ENCODE measurements around the gene KIFAP3.

The KIFAP3 gene

GRCh38 chr1:170001266-170001665 lies 73.2 kb downstream of the KIFAP3 start:
- Mint-ChIP-seq H3K4me3 (no peak overlapping the region), H3K9me3 (no peaks in the 10 kb centered on the region)

GRCh38 chr1:169999761-170000160 lies 74.7 kb downstream of the KIFAP3 start:
- no peaks in the 10 kb centered on the region for H3K9me3 Mint-ChIP-seq
- H3K27me3 Mint-ChIP-seq, result no peaks in the 10 kb centered on the region
- H3K36me3 Mint-ChIP-seq (ENCODE audit: insufficient read depth), result no peaks in the 10 kb centered on the region
- no peaks in the 10 kb centered on the region for H3K4me1 Mint-ChIP-seq
- ATAC-seq (replicated peaks; ENCODE audit: extremely low read depth, poor library complexity, severe bottlenecking) (no peak), DNase-seq (ENCODE audit: low spot score in 2 of 2) (no peak)
- no peak overlapping the region for H3K27ac Mint-ChIP-seq (ENCODE audit: low read depth)
- H3K4me3 Mint-ChIP-seq, result no peak overlapping the region

More at GRCh38 chr1:170001266-170001665, 73.2 kb downstream of the KIFAP3 start:
- H3K27ac Mint-ChIP-seq (ENCODE audit: low read depth), result no peak overlapping the region
- H3K36me3 Mint-ChIP-seq (ENCODE audit: insufficient read depth), result no peaks in the 10 kb centered on the region
- H3K27me3 Mint-ChIP-seq, result no peaks in the 10 kb centered on the region
- no peak for DNase-seq (ENCODE audit: low spot score in 2 of 2)
- ATAC-seq (replicated peaks; ENCODE audit: extremely low read depth, poor library complexity, severe bottlenecking), result no peak
- no peaks in the 10 kb centered on the region for H3K4me1 Mint-ChIP-seq

- ATAC-seq (replicated peaks; ENCODE audit: extremely low read depth, poor library complexity, severe bottlenecking) (no peak), DNase-seq (ENCODE audit: low spot score in 2 of 2) (no peak)
- no peaks in the 10 kb centered on the region for H3K27me3 Mint-ChIP-seq
- no peak overlapping the region for H3K27ac Mint-ChIP-seq (ENCODE audit: low read depth)
- H3K9me3 Mint-ChIP-seq, result no peaks in the 10 kb centered on the region
- H3K36me3 Mint-ChIP-seq (ENCODE audit: insufficient read depth), result no peaks in the 10 kb centered on the region
- H3K4me1 Mint-ChIP-seq, result no peaks in the 10 kb centered on the region
- no peak overlapping the region for H3K4me3 Mint-ChIP-seq
These were observed 75.2 kb downstream of the KIFAP3 start for GRCh38 chr1:169999331-169999741.

- no peaks in the 10 kb centered on the region for H3K4me1 Mint-ChIP-seq
- H3K36me3 Mint-ChIP-seq (ENCODE audit: insufficient read depth), result no peaks in the 10 kb centered on the region
- no peak for DNase-seq (ENCODE audit: low spot score in 2 of 2)
- ATAC-seq (replicated peaks; ENCODE audit: extremely low read depth, poor library complexity, severe bottlenecking), result no peak
- no peaks in the 10 kb centered on the region for H3K9me3 Mint-ChIP-seq
- H3K27ac Mint-ChIP-seq (ENCODE audit: low read depth), result no peak overlapping the region
- H3K27me3 Mint-ChIP-seq, result no peaks in the 10 kb centered on the region
- no peak overlapping the region for H3K4me3 Mint-ChIP-seq
These were observed 78.5 kb downstream of the KIFAP3 start for GRCh38 chr1:169995993-169996392.

GRCh38 chr1:169989246-169989645 lies 85.2 kb downstream of the KIFAP3 start:
- H3K9me3 Mint-ChIP-seq, result no peaks in the 10 kb centered on the region
- no peaks in the 10 kb centered on the region for H3K4me1 Mint-ChIP-seq
- H3K36me3 Mint-ChIP-seq (ENCODE audit: insufficient read depth), result peaks cover 4% of the 10 kb centered on the region
- no peak overlapping the region for H3K27ac Mint-ChIP-seq (ENCODE audit: low read depth)
- DNase-seq (ENCODE audit: low spot score in 2 of 2), result no peak
- H3K4me3 Mint-ChIP-seq, result no peak overlapping the region
- no peak for ATAC-seq (replicated peaks; ENCODE audit: extremely low read depth, poor library complexity, severe bottlenecking)
- H3K27me3 Mint-ChIP-seq, result no peaks in the 10 kb centered on the region

- no peaks in the 10 kb centered on the region for H3K27me3 Mint-ChIP-seq
- H3K36me3 Mint-ChIP-seq (ENCODE audit: insufficient read depth), result peaks cover 20% of the 10 kb centered on the region
- no peak overlapping the region for H3K4me3 Mint-ChIP-seq
- no peaks in the 10 kb centered on the region for H3K4me1 Mint-ChIP-seq
- DNase-seq (ENCODE audit: low spot score in 2 of 2) (no peak), ATAC-seq (replicated peaks; ENCODE audit: extremely low read depth, poor library complexity, severe bottlenecking) (no peak)
- no peak overlapping the region for H3K27ac Mint-ChIP-seq (ENCODE audit: low read depth)
- H3K9me3 Mint-ChIP-seq, result no peaks in the 10 kb centered on the region
These were observed 88.7 kb downstream of the KIFAP3 start for GRCh38 chr1:169985757-169986156.

- Mint-ChIP-seq H3K4me1 (no peaks in the 10 kb centered on the region), H3K4me3 (no peak overlapping the region), H3K27ac (ENCODE audit: low read depth) (no peak overlapping the region), H3K9me3 (no peaks in the 10 kb centered on the region), H3K36me3 (ENCODE audit: insufficient read depth) (peaks cover 10% of the 10 kb centered on the region), H3K27me3 (no peaks in the 10 kb centered on the region)
- ATAC-seq (replicated peaks; ENCODE audit: extremely low read depth, poor library complexity, severe bottlenecking), result no peak
- DNase-seq (ENCODE audit: low spot score in 2 of 2), result no peak
These were observed 100.4 kb downstream of the KIFAP3 start for GRCh38 chr1:169974067-169974466.

- Mint-ChIP-seq H3K27ac (ENCODE audit: low read depth) (no peak overlapping the region), H3K36me3 (ENCODE audit: insufficient read depth) (peaks cover 4% of the 10 kb centered on the region), H3K4me3 (no peak overlapping the region), H3K4me1 (no peaks in the 10 kb centered on the region), H3K27me3 (no peaks in the 10 kb centered on the region), H3K9me3 (no peaks in the 10 kb centered on the region)
- DNase-seq (ENCODE audit: low spot score in 2 of 2) (no peak), ATAC-seq (replicated peaks; ENCODE audit: extremely low read depth, poor library complexity, severe bottlenecking) (no peak)
These were observed 104.4 kb downstream of the KIFAP3 start for GRCh38 chr1:169970114-169970513.

- Mint-ChIP-seq H3K27me3 (no peaks in the 10 kb centered on the region), H3K27ac (ENCODE audit: low read depth) (no peak overlapping the region), H3K4me3 (no peak overlapping the region), H3K9me3 (no peaks in the 10 kb centered on the region), H3K36me3 (ENCODE audit: insufficient read depth) (peaks cover 4% of the 10 kb centered on the region), H3K4me1 (no peaks in the 10 kb centered on the region)
- no peak for ATAC-seq (replicated peaks; ENCODE audit: extremely low read depth, poor library complexity, severe bottlenecking)
- DNase-seq (ENCODE audit: low spot score in 2 of 2), result no peak
These were observed 106.3 kb downstream of the KIFAP3 start for GRCh38 chr1:169968174-169968573.

GRCh38 chr1:169964206-169964605 lies 110.3 kb downstream of the KIFAP3 start:
- DNase-seq (ENCODE audit: low spot score in 2 of 2), result no peak
- Mint-ChIP-seq H3K27ac (ENCODE audit: low read depth) (no peak overlapping the region), H3K4me3 (no peak overlapping the region), H3K27me3 (no peaks in the 10 kb centered on the region), H3K4me1 (no peaks in the 10 kb centered on the region), H3K36me3 (ENCODE audit: insufficient read depth) (peaks cover 1% of the 10 kb centered on the region), H3K9me3 (no peaks in the 10 kb centered on the region)
- ATAC-seq (replicated peaks; ENCODE audit: extremely low read depth, poor library complexity, severe bottlenecking), result no peak

GRCh38 chr1:169959686-169960085 lies 114.8 kb downstream of the KIFAP3 start:
- H3K9me3 Mint-ChIP-seq, result no peaks in the 10 kb centered on the region
- no peak for ATAC-seq (replicated peaks; ENCODE audit: extremely low read depth, poor library complexity, severe bottlenecking)
- no peak for DNase-seq (ENCODE audit: low spot score in 2 of 2)
- no peak overlapping the region for H3K4me3 Mint-ChIP-seq
- no peak overlapping the region for H3K27ac Mint-ChIP-seq (ENCODE audit: low read depth)
- peaks cover 4% of the 10 kb centered on the region for H3K36me3 Mint-ChIP-seq (ENCODE audit: insufficient read depth)
- H3K27me3 Mint-ChIP-seq, result no peaks in the 10 kb centered on the region
- H3K4me1 Mint-ChIP-seq, result no peaks in the 10 kb centered on the region

GRCh38 chr1:169958987-169959386 lies 115.5 kb downstream of the KIFAP3 start:
- Mint-ChIP-seq H3K9me3 (no peaks in the 10 kb centered on the region), H3K4me3 (no peak overlapping the region), H3K36me3 (ENCODE audit: insufficient read depth) (peaks cover 4% of the 10 kb centered on the region), H3K27me3 (no peaks in the 10 kb centered on the region), H3K27ac (ENCODE audit: low read depth) (no peak overlapping the region), H3K4me1 (no peaks in the 10 kb centered on the region)
- ATAC-seq (replicated peaks; ENCODE audit: extremely low read depth, poor library complexity, severe bottlenecking) (no peak), DNase-seq (ENCODE audit: low spot score in 2 of 2) (no peak)

GRCh38 chr1:169957884-169958283 lies 116.6 kb downstream of the KIFAP3 start:
- ATAC-seq (replicated peaks; ENCODE audit: extremely low read depth, poor library complexity, severe bottlenecking) (no peak), DNase-seq (ENCODE audit: low spot score in 2 of 2) (no peak)
- peaks cover 7% of the 10 kb centered on the region for H3K36me3 Mint-ChIP-seq (ENCODE audit: insufficient read depth)
- H3K4me1 Mint-ChIP-seq, result no peaks in the 10 kb centered on the region
- no peaks in the 10 kb centered on the region for H3K27me3 Mint-ChIP-seq
- no peak overlapping the region for H3K4me3 Mint-ChIP-seq
- H3K27ac Mint-ChIP-seq (ENCODE audit: low read depth), result no peak overlapping the region
- H3K9me3 Mint-ChIP-seq, result no peaks in the 10 kb centered on the region

GRCh38 chr1:169951108-169951507 lies 123.4 kb downstream of the KIFAP3 start:
- no peaks in the 10 kb centered on the region for H3K4me1 Mint-ChIP-seq
- peaks cover 5% of the 10 kb centered on the region for H3K36me3 Mint-ChIP-seq (ENCODE audit: insufficient read depth)
- H3K9me3 Mint-ChIP-seq, result no peaks in the 10 kb centered on the region
- H3K4me3 Mint-ChIP-seq, result no peak overlapping the region
- H3K27me3 Mint-ChIP-seq, result no peaks in the 10 kb centered on the region
- DNase-seq (ENCODE audit: low spot score in 2 of 2) (no peak), ATAC-seq (replicated peaks; ENCODE audit: extremely low read depth, poor library complexity, severe bottlenecking) (no peak)
- no peak overlapping the region for H3K27ac Mint-ChIP-seq (ENCODE audit: low read depth)
